Measurements from ENCODE around the gene ZFYVE27. TPM values are rescaled to one million over a fixed set of nuclear protein-coding genes. Genes with fewer than 3 reads are reported as not detected.

The ZFYVE27 gene
- total RNA-seq, 1 donor = 22.0 TPM

- DNase-seq (ENCODE audit: low read depth) = no peak
- TF ChIP-seq, protein P1, sequence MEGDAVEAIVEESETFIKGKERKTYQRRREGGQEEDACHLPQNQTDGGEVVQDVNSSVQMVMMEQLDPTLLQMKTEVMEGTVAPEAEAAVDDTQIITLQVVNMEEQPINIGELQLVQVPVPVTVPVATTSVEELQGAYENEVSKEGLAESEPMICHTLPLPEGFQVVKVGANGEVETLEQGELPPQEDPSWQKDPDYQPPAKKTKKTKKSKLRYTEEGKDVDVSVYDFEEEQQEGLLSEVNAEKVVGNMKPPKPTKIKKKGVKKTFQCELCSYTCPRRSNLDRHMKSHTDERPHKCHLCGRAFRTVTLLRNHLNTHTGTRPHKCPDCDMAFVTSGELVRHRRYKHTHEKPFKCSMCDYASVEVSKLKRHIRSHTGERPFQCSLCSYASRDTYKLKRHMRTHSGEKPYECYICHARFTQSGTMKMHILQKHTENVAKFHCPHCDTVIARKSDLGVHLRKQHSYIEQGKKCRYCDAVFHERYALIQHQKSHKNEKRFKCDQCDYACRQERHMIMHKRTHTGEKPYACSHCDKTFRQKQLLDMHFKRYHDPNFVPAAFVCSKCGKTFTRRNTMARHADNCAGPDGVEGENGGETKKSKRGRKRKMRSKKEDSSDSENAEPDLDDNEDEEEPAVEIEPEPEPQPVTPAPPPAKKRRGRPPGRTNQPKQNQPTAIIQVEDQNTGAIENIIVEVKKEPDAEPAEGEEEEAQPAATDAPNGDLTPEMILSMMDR (IDR thresholded peaks at IDR 0.05; ENCODE audit: insufficient read depth, low read depth, low read length) = no peak
- H3K4me3 ChIP-seq (ENCODE audit: low read depth, low read length) = no peak overlapping the region
Observed at GRCh38 chr10:97759946-97760345, 23.0 kb downstream of the ZFYVE27 start.

GRCh38 chr10:97760461-97761257 is 23.7 kb downstream of the ZFYVE27 start:
- TF ChIP-seq, protein P1 (IDR thresholded peaks at IDR 0.05; ENCODE audit: insufficient read depth, low read depth, low read length) = no peak
- DNase-seq (ENCODE audit: low read depth) = no peak
- H3K4me3 ChIP-seq (ENCODE audit: low read depth, low read length) = no peak overlapping the region

GRCh38 chr10:97761331-97761865 is 24.5 kb downstream of the ZFYVE27 start:
- TF ChIP-seq, protein P1 (IDR thresholded peaks at IDR 0.05; ENCODE audit: insufficient read depth, low read depth, low read length) = no peak
- no peak for DNase-seq (ENCODE audit: low read depth)
- H3K4me3 ChIP-seq (ENCODE audit: low read depth, low read length) = no peak overlapping the region

GRCh38 chr10:97762056-97762455 is 25.1 kb downstream of the ZFYVE27 start:
- TF ChIP-seq, protein P1 (IDR thresholded peaks at IDR 0.05; ENCODE audit: insufficient read depth, low read depth, low read length) = no peak
- H3K4me3 ChIP-seq (ENCODE audit: low read depth, low read length) = no peak overlapping the region
- no peak for DNase-seq (ENCODE audit: low read depth)

- H3K4me3 ChIP-seq (ENCODE audit: low read depth, low read length) = no peak overlapping the region
- TF ChIP-seq, protein P1 (IDR thresholded peaks at IDR 0.05; ENCODE audit: insufficient read depth, low read depth, low read length) = no peak
- no peak for DNase-seq (ENCODE audit: low read depth)
Observed at GRCh38 chr10:97762816-97763215, 25.9 kb downstream of the ZFYVE27 start.

DNA sequence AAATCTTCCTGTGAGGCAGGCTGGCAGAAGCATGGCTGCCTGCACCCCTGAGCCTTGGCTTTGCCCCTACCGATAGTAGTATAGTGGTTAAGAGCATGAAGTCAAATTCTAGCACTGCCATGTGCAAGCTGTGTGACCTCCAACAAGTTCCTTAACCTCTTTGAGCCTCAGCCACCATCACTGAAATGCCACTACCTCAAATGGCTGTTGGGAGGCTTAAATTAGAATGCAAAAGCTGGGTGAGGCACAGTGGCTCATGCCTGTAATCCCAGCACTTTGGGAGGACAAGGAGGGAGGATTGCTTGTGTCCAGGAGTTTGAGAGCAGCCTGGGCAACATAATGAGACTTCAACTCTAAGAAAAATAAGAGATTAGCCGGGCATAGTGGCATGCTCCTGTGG is 26.5 kb downstream of the ZFYVE27 start:
- TF ChIP-seq, protein P1 (IDR thresholded peaks at IDR 0.05; ENCODE audit: insufficient read depth, low read depth, low read length) = no peak
- no peak for DNase-seq (ENCODE audit: low read depth)

More for the DNA sequence above, 26.5 kb downstream of the ZFYVE27 start:
- H3K4me3 ChIP-seq (ENCODE audit: low read depth, low read length) = no peak overlapping the region
